ENCODE results near the gene GJB3.

DNA sequence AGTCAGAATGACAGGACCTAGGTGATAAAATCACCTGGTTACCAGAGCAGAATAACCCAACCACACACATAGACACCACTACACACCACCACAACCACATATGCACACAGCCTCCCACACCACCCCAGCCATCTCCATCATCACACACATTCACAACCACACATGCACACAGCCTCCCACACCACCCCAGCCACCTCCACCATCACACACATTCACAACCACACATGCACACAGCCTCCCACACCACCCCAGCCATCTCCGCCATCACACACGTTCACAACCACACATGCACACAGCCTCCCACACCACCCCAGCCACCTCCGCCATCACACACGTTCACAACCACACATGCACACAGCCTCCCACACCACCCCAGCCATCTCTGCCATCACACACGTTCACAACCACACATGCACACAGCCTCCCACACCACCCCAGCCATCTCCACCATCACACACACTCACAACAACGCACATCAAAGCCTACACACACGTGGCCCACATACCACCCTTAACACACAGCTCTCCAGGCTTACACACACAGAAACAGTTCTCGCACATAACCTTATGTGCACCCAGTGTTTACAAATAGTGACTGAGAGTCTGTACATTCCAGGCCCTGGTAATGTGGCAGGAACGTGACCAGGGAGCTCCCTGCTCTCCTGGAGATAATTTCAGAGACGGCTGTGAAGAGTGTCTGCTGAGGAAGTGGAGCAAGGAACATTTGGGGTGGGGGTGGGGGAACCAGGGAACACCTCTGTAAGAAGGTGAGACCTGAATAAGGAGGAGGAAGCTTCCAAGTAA lies 3.3 kb upstream of the GJB3 start:
- TF ChIP-seq POLR2A (IDR thresholded peaks at IDR 0.05), result no peak
- TF ChIP-seq CTCF (IDR thresholded peaks at IDR 0.05), result no peak
- no peak for TF ChIP-seq POLR2AphosphoS5 (IDR thresholded peaks at IDR 0.05)

Measured in upper lobe of left lung (tissue), 4 donors.